Muscle of back (tissue), 11 donors: ENCODE measurements around the gene GRHL3. TPM values are rescaled to one million over a fixed set of nuclear protein-coding genes. Genes with fewer than 3 reads are reported as not detected.

Source experiments
- DNase-seq, 3 donors: peaks; one replicate each; pipeline versions ENCODE4 v3.0.0 to v3.0.0-alpha.2; 2013
- polyA plus RNA-seq, 10 donors: library from polyadenylated mRNA; unstranded; fragments of 120-200 nt; gene quantifications; one replicate each; pipeline ENCODE4 v1.2.1, GENCODE V29; 2013; ENCODE audit not compliant: insufficient read length in 10 of 10

Gene GRHL3
- polyA plus RNA-seq, 10 donors, result 0.08 to 10.4 (median 0.16) TPM; not detected in 2

DNA sequence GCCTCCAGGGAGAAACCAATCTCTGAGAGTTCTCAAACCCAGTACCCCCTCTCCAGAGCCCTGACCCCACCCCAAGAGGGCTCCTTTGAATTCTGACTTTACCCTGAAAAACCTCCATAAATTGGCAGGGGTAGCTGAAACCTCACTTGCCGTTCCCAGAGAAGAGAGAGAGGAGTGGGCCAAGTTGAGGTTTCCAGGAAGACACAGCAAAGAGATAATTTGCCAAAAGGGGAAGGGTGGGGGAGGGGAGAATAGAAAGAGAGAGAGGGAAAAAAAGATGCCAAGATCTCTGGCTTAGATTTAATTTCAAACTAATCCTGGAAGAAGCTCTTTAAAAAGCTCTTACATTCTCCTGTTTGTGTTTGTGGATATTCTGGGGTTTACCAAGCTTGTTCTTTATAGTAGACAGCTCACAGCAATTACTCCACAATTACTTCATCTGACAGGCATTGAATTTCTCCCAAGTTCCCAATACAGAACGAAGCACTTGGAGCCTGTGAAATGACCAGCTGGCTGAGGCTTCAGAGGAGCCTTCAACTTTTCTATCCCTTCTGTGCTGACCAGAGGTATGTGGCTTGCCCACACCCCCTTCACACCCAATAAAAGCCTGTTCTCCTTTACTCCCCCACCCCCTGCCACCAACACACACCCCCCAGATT lies 1.1 kb upstream of the GRHL3 start:
- peak in 2 of 3 donors; percentile 71 for DNase-seq

DNA sequence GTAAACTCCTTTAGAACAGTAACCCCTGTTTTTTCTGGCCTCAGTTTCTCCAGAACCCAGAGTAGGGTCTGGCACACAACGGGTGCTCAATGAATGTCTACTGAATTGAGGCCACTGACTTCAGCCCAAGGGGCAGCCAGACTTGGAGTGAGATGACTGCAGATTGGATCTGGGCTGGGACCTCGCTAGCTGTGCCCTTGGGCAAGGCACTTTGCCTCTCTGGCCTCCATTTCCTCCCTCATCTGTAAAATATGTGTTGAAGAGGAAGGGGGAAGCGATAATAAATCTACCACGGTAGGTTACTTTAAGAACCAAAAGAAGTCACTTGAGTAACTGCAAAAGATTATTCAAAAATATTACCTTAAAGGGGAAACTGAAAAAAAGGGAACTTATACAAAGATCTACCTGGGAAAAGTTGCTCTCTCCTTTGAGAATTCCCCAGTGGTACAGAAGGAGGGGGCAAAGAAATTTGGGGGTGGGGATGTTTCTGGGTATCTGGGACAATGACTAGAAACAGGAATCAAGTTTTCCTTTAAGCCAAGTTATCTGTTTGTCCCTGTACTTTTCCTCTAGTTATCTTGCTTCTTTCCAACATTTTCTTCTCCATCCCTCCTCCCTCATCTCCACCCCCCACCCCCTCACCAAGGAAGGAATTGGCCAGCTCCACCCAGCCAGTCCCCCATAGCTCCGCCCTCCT lies 394 bp upstream of the GRHL3 start:
- DNase-seq, result no peak

DNA sequence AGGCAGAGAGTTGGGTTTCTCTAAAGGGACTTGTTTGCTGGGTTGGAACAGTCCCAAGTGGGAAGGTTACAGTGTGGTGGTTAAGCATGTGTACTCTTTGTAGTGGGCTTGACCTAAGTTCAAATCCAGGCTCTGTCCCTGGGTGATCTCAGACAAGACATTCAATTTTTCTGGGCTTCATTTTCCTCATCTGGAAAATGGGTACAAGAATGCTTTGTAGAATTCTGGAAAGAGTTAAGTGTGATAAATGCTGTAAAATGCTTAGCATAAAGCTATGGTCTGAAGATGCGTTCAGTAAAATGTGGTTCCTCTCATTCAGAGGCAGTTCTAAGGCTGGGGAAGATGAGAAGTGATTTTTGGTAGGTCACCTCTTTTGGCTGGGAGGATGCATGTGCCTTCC lies 805 bp downstream of the GRHL3 start:
- DNase-seq, result no peak

DNA sequence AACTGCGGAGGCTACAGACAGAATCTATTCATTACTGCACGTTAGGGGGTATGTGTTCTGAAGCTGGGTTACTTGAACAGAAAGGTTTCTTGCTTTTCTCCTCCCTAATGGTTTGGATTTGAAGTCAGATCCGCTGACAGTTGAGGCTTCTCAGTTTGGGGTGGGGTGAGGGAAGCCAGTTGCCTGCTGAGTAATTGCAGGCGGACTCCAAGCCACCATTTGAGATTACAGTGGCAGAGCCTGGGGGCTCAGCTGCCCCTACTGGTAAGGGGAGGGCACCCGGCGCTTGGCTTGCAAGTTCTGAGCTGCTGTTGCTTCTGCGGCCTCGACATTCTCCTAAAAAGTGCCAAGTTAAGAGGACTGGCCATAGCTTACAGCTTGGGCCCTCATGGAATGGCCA lies 2.0 kb downstream of the GRHL3 start:
- DNase-seq, result no peak

DNA sequence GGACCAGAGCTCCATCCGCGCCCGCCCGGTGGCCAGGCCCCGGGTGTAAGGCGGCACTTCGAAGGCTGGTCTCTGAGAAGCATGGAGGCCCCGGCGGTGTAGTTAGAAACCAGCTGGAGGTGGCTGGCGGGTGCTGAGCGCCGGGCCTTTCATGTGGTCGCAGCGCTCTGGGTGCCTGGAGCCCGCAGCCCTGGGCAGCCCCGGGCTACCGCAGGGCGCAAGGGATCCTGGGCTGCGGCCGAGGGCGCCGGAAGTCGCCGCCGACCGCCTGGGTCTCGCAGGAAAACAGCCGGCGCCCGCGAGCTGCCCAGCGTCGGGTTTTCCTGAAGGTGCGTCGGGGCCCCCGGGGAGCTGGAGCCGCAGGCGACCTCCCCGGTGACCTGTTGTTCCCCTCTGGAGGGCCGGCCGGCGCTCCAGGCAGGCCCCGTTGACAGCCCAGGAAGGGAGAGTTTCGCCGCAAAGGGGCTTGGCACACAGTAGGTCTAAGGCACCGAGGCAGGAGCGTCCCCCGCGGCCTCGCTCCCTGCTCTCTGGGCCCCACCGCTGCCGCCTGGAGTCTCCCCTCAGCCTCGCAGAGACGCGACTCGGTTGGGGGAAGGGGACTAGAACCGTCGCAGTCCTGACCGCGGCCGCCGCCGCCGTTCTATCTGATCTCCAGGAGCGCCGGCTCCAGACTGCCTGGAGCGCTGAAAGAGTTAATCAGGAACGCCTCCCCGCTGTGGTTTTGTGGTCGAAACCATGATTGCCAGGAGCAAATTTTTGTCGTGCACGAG lies 2.7 kb downstream of the GRHL3 start:
- peak in 2 of 3 donors; percentile 78 to 86 for DNase-seq

DNA sequence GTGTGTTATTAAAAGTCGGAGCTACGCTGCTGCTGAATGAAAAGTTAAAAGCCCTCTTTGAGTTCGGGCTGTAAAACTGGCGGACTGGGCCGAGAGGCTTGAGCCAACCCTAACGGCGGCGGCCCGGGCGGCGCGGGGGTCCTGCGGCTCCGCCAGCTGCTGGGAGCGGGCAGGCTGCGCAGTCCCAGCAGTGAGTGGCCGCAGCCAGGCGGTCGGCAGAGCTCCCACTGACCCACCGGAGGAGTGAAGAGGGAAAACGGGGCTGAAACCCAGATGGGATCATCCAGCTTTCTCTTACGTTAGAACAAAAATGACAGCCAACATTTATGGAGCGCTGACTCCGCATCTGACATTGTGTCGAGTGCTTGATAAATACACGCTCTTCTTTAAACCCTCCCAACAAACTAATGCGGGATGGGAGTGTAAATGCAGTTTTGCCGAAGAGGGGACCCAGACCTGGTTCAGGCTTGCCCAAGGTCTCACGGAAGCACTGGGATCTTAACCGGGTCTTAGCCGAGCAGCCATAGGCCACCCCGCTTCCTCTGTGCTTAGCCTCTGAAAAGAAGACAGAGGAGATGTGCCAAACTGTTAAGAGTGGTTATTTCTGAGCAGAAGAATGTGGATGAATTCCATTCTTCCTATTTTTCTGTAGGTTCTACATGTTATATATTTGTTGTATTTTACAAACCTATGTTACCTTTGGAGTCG lies 3.5 kb downstream of the GRHL3 start:
- DNase-seq, result peak in 2 of 3 donors; percentile 47 to 77

DNA sequence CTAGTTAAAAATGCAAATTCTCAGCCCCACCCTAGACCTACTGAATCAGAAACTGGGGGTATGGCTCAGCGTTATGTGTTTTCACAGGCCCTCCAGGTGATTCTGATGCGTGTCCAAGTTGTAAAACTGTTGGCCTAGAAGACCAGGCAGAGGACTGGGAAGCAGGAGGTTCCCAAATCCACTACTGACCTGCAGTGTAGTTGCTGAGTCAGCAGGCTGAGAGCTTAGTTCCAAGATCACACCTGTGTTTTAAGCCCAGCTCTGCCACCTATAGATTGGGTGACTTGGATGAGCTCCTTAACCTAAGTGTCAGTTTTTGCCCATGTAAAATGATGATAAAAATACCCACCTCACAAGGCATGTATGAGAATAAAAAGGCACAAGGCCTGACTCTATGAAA lies 4.1 kb downstream of the GRHL3 start:
- no peak for DNase-seq

DNA sequence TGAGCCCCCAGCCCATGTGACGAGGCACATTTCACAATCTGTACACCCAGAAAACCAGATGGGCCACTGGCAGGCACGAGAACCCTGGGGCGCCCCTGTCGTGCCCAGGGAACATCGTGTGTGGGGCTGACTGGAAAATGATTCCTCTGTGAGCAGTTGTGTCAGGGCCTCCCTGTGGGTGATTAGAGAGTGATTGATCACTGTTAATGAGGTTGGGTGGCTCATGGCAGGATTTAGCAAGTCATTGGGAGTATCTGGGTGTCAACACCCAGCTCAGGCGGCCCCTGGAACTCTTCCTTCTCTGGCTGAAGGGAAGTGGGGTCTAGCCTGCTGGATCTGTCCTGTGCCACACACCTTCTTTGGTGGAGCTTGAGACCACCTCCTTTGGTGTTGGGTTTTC lies 5.7 kb downstream of the GRHL3 start:
- DNase-seq, result no peak

DNA sequence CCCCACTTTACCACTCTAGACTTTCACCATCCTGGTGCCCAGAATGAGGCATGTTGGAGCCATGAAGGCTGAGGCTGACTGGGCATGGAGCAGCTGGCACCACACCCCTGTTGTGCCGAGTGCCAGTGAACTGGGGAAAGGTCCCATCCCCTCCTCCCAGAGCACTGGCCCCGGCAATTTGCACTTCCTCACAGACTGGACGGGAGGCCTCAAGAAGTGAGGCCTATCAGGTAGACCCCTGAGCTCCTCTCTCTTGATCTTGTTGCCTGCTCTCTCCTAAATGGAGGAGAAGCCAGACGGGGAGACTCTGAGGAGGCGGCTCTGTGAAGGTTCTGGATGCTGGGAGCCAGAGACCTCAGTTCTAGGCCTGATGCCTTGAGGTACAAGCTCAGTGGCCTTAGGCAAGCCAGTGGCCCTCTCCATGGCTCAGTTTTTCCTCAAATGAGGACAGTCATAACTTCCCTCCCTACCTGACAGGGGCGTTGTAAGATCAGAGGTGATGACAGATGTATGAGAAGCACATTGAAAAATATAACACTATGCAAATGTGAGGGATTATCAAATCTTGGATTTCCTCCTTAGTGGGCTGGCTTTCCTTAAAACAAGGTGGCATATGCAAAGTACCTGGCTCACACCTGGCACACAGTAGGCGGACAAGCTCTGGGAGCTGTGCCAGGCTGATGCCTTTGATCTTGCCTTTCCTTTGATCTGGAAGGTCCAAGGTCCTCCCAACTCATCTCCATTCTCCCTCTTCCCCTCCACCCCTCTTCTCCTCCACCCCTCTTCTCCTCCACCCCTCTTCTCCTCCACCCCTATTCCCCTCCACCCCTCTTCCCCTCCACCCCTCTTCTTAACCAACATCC lies 6.7 kb downstream of the GRHL3 start:
- DNase-seq, result no peak

DNA sequence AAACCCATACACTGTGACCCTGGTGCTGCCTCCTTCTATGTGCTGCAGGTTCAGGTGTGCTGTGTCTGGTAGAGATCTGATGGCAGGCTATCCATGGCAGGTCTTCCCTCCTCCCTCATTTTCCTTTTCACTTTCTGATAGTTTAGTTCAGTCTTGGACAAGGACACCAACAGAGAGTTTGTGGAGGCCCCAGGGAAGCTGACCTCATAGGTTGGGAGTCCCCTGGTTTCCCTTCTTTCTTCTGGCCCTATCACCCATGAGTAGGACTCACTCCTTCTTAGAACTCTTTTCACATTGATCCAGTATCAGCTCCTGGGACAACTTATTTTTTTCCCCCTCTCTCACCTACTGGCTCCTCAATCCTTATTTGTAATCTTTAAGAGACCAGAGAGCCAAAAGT lies 8.3 kb downstream of the GRHL3 start:
- DNase-seq, result no peak

DNA sequence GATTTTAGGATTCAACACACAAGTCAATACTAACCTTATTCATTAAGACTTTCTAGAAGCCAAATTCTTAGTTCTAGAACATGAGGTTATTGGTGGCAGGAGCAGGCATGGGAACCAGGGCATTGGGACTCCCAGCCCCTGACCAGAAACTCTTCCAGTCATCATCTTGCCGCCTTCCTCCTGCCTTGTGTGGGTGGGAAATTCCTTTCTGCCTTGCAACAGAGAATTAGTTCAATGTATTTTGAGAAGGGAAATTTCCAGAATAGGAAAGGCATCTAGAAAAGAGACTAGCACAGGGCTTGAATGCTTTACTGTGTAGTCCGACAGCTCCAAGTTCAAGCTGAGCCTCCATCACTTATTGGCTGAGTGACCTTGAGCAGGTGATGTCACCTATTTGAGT lies 8.7 kb downstream of the GRHL3 start:
- no peak for DNase-seq

DNA sequence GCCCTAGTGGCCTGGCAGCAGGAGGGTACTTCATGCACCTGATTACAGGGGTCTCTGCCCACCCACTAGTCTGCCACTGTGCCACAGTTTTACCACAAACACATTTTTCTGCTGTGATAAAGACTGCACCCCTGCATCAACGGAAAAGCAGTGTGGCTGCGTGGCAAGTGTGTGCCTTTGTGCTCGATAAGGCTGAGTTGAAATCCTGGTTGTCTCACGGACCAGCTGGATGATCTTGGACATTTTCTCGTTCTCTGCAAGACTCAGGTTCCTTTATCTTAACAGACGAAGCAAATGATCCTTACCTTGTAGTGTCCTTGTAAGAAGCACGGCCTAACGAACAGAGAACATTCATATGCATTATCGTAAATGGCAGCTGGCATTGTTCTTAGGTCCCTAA lies 10.2 kb downstream of the GRHL3 start:
- DNase-seq, result no peak

DNA sequence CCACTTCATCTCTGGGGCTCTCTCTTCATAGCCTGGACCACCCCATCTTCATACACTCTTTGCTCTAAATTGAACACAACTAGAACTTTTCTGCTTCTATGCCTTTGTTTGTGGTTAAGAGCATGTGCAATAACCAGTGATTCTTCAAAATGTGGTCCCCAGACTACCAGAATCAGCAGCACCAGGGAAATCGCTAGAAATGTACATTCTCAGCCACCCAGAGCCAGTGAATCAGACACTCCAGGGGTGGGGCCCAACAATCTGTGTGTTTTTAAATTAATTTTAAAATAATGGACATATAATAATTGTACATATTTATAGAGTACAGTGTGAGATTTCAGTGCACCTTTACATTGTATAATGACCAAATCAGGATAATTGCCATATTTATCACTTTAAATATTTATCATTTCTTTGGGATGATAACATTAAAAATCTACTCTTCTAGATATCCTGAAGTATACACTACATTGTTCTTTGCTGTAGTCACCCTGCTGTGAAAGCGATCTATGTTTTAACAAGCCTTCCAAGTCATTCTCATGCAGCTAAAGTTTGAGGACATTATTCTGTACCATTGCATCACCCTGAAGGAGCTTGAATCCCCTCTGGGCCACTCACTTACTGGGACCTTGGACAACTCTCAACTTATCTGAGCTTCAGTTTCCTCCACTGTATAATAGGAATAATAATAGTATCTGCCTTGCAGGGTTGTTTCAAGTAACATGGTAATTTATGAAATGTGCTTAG lies 10.8 kb downstream of the GRHL3 start:
- DNase-seq, result peak in 1 of 3 donors; percentile 35

DNA sequence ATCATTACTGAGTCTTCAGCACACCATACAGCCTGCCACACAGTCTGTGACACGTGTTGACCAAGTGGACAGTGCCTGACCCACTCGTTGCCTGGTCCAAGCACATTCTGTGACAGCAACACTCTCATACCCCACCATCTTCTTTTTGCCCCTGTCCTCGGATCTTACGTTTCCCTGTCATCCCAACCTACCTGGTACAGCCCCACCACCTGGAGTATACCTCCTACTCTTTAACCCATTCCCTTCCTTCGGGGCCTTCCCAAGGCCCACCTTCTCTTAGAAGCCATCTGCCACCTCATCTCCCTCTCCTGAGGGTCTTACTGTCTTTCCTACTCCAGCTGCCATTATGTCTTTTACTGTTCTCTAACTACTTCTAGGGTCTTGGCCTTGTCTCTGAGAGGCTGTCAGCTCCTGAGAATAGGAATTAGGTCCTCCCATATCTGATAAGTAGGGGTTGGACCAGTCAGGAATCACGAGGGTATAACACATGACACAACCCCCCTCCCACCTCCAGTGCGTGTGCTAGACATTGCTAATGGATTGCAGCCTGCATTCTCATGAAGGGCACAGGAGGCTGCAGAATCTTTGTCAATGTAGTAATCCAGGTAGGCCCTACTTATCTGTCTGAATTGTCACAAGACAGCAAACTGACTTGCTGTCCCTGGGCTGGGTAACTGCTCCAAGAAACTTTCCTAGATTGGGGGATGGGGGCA lies 13.0 kb downstream of the GRHL3 start:
- DNase-seq, result no peak

DNA sequence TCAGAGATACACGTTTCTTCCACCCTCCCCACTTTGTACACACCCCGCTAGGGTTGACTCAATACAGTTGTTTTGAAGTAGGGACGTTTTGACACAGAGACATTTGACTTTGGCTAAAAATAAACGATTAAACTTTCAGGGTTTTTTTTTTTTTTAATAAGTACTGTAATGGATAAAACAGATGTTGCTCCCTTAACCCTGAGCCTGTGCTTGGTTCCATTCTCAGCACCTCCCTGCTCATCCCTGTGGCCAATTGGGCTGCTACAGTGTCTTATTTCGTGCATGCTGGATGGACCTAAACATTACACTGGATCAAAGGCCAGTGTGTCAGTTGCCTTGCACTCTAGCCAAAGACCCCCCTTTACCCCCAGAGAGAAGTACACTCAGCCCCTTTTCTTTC lies 16.9 kb downstream of the GRHL3 start:
- DNase-seq, result peak in 1 of 3 donors; percentile 50

DNA sequence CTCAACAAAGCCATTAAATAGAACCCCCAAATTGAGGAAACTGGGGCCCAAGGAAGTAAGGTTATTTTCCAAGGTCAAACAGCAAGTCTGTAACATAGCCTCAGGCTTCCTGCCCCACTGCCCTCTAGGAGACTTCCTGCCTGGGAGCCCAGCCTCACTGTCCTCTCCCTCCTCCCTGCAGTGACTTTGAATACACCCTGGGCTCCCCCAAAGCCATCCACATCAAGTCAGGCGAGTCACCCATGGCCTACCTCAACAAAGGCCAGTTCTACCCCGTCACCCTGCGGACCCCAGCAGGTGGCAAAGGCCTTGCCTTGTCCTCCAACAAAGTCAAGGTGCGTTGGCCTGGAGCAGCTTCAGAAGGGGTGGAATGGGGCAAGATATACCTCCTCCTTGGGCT lies 18.3 kb downstream of the GRHL3 start:
- no peak for DNase-seq

DNA sequence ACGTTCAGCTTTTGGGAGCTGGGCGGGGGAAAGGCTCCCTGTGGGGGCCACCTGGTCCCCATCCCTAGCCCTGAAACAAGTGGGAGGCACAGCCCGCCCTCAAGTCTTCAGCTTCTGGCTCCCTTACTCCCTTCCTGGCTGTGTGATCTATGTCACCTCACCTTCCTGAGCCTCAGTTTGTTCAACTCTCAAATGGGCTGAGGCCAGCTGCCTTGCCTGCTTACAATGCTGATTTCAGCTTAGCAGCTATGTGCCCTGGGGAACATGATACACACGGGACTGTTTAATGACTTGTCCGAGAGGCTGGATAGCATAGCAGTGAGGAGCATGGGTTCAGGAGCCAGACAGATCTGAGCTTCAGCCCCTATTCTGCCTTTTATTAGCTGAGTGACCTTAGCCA lies 19.3 kb downstream of the GRHL3 start:
- no peak for DNase-seq

DNA sequence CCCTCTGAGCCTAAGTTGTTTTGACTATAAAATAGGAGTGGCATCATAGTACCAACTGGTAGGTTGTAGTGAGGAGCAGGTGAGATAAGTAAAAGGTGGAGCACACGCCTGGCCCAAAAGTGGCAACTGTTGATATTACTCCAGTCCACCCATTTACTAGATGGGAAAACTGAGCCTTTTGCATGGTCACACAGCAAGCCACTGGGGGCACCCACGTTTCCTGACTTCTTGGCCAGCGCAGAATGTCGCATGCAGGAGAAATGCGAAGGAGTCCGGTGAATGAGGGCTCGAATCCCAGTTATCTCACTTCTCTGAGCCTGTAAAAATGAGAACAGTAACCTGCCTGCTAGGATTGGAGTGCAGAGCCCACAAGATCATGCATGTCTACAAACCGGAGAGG lies 20.8 kb downstream of the GRHL3 start:
- DNase-seq, result no peak

DNA sequence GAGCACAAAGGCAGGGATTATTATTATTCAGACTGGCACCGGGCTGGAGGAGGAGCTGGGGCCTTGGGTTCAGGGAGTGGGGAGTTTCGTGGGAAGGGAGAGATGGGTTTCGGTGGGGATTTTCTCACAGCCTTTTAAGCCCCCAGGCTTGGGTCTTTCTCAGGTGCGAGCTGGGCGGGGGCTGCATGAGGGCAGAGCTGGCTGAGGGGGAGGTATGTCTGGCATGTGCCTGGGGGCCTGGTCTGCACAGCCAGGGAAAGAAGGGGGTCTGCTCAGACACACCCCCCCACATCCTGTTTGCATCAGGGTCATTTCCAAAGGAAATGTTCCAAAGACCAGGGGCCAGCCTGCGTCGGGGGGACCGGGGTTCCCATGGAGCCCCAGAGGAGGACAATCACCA lies 21.6 kb downstream of the GRHL3 start:
- no peak for DNase-seq

DNA sequence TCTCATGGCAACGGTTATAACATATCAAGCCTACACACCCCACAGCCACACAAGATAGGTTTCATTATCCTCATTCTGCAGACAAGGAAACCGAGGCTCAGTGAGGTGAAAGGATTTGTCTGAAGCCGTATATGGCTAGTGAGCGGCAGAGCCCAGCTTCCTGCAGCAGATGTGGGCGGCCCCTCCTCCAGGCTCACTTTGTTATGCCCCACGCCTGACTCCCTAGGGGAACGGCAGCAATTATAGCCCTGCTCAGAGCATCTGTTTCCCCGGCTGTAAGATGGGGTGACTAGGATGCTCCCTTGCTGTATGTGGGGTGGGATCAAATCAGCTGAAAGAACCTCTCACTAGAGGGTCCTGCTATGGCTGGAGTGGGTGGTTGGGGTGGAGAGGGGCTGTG lies 22.1 kb downstream of the GRHL3 start:
- DNase-seq, result no peak
